Stomach (tissue), 4 donors: ENCODE data around the gene AGTRAP.

ENCODE experiments used
- CTCF ChIP-seq, 7 experiments: fragments of 450-650 bp in 4 of 7; fragments of 200-600 bp in 3 of 7; sonication (generic) in 3 of 7; IDR thresholded peaks; one replicate each; pipeline ENCODE4 v1.5.1; 2016 to 2019; ENCODE audit warnings: antibody characterized with exemption in 7 of 7, control low read depth in 2 of 7, mild to moderate bottlenecking in 1 of 7
- EP300 ChIP-seq: sonication (generic); formaldehyde crosslinking; IDR thresholded peaks from one replicate; pipeline ENCODE4 v1.6.1; 2017; ENCODE audit warnings: antibody characterized with exemption
- POLR2A ChIP-seq, 4 donors: fragments of 450-650 bp; IDR thresholded peaks; one replicate each; pipeline ENCODE4 v1.6.1; 2016; ENCODE audit warnings: antibody characterized with exemption in 4 of 4, control low read depth in 2 of 4, mild to moderate bottlenecking in 1 of 4, moderate library complexity in 1 of 4

GRCh38 chr1:11784256-11784992, 48.5 kb downstream of the AGTRAP start:
- TF ChIP-seq CTCF (IDR thresholded peaks at IDR 0.05) (no peak), EP300 (no peak), POLR2A (IDR thresholded peaks at IDR 0.05) (no peak)
